ENCODE results near the gene SAP25.
A peak's percentile ranks its signal among the peaks of the same experiment; 100 is the strongest.

The SAP25 gene

DNA sequence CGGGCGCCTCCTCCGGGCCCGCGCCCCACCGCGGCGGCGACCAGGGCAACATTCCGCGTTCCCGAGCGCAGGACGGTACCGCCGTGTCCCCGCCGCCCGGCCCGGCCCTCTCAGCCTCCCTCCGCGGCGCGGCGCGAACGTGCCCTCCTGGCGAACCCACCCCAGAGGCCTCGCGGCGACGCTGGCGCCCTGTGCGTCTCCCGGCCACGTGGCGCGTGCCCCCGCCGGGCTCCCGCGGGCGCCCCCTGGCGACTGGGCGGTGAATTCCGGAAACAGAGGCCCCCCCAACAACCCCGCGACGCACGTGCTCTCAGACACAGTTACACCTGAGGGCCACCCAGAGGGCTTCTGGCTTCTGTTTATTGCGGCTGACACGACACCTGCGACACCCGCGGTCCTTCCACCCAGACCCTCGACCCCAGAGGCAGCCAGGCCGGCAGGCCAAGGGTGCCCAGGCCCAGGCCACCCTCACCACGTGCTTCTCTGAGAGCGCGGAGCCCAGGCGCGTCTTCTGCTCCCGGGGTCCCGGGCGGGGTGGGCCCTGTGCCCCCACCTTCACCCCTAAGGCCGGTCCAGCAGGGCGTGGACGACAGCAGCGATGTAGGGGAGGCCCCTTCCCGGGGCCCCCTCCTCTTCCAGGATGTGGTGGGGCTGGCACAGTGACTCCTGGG is at the start of gene SAP25:
Gene SAP25 (minus strand): TSS at position 210 of the 671 bp plus-strand sequence. CDS start 158 bp downstream, at position 52.
- DNase-seq (ENCODE audit: low read depth, low spot score), result peak; percentile 50

DNA sequence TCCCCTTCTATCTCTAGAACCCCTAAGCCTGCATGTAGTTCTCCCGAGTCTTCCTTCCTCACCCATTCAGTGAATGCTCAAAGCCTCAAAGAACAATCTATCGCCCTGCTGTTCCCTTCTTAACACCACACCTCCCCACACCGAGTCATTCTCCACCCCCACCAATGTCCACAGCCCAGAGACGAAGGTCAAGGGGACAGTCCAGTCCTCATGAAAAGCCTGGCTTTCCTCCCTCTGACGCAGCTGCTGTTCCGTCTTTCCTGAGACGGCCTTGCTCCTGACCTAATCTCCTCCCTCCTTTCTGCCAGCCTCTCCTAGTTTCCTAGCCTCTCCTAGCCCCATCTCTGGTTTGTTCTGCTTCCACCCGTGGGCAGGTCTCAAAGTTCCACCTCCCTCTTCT is 47.9 kb upstream of the SAP25 start:
- DNase-seq (ENCODE audit: low read depth, low spot score), result no peak

- no peak for DNase-seq (ENCODE audit: low read depth, low spot score)
Measured at GRCh38 chr7:100620804-100621203, 47.1 kb upstream of the SAP25 start.

GRCh38 chr7:100620239-100620638 is 46.5 kb upstream of the SAP25 start:
- no peak for DNase-seq (ENCODE audit: low read depth, low spot score)

DNA sequence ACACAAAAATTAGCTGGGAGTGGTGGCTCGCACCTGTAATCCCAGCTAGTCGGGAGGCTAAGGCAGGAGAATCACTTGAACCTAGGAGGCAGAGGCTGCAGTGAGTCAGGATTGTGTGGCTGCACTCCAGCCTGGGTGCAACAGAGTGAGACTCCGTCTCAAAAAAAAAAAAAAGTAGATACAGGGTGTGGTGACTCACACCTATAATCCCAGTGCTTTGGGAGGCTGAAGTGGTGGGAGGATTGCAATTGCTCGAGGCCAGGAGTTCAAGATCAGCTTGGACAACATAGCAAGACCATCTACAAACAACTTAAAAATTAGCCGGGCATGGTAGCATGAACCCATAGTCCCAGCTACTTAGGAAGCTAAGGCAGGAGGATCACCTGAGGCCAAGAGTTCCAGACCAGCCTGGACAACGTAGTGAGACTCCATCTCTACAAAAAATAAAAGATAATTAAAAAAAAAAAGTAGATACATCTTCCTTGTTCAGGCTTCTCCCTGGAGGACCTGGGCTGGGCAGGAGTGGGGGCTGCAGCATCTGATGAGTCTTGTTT is 40.7 kb upstream of the SAP25 start:
- DNase-seq (ENCODE audit: low read depth, low spot score), result no peak

DNA sequence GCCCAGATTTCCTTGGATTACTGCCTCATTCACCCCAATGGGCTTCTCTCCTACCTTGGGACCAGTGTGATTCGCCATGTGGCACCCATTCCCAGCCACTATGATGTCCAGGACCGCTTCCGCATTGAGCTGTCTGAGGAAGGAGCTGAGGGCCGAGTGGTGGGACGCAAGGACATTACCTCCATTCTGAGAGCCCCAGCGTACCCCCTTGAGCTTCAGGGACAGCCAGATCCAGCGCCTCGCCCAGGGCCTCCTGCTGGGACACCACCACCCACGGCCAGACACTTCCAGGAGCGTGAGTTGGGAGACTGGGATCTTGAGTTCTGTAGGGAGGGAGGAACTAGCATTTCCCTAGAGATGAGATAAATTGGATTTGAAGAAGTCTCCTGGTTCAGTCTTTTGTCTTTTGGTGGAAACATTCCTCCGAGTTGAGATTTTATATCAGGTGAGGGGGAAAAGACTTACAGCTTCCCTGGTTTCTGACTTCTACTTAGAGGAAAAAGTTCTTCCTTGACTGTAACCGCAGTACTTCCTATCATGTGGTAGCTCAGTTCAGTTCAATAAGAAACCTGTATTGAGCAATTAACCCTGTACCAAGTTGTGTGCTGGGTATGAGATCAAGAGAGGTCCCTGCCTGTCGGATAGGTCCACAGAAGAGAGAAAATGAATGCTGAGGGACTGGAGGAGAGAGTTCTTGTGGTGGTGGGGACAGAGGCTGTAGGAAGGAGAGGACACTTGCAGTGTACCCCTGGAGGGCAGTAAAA is 39.9 kb upstream of the SAP25 start:
- no peak for DNase-seq (ENCODE audit: low read depth, low spot score)

- peak; percentile 35 for DNase-seq (ENCODE audit: low read depth, low spot score)
Measured at GRCh38 chr7:100612730-100613390, 39.2 kb upstream of the SAP25 start.

- peak; percentile 100 for DNase-seq (ENCODE audit: low read depth, low spot score)
Measured at GRCh38 chr7:100611983-100612729, 38.5 kb upstream of the SAP25 start, which contains the start of gene MOSPD3. MOSPD3 (plus strand) TSS chr7:100612540; CDS start chr7:100612792, 252 bp downstream.

DNA sequence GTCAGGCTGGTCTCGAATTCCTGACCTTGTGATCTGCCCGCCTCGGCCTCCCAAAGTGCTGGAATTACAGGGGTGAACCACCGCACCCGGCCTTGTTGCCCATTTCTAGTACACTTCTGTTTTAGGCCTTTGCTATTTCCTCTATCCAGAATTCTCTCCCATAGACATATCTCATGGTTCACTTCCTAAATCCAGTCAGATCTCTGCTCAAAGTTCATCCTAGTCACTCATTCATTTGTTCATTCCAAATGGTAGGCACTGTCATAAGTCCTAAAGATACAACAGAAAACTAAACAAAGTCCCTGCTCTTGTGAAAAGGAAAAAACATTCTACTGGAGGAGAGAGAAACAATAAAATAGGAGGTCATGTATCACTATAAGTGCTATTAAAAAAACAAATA is 36.3 kb upstream of the SAP25 start:
- DNase-seq (ENCODE audit: low read depth, low spot score), result no peak

- no peak for DNase-seq (ENCODE audit: low read depth, low spot score)
Measured at GRCh38 chr7:100607111-100607510, 33.4 kb upstream of the SAP25 start.

- no peak for DNase-seq (ENCODE audit: low read depth, low spot score)
Measured at GRCh38 chr7:100606313-100606712, 32.6 kb upstream of the SAP25 start.

- peak; percentile 46 for DNase-seq (ENCODE audit: low read depth, low spot score)
Measured at GRCh38 chr7:100604976-100605911, 31.5 kb upstream of the SAP25 start.

GRCh38 chr7:100604028-100604975 is 30.6 kb upstream of the SAP25 start:
- peak; percentile 84 for DNase-seq (ENCODE audit: low read depth, low spot score)

DNA sequence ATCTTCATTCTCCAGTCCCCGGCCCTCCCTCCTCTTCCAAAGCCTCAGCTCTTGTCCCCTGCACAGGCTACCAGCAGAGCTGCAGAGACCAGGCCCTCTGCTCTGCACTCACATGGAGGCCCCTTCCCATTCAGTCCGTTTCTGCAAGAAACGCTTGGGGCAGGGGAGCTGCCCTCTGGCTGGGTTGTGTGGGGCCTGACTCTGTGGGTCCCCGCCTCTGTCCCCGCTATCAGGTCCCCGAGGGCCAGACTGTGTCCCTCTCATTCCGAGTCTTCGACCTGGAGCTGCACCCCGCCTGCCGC is 30.0 kb upstream of the SAP25 start:
- peak; percentile 73 for DNase-seq (ENCODE audit: low read depth, low spot score)

GRCh38 chr7:100602889-100603725 is 29.4 kb upstream of the SAP25 start:
- DNase-seq (ENCODE audit: low read depth, low spot score), result peak; percentile 79

DNA sequence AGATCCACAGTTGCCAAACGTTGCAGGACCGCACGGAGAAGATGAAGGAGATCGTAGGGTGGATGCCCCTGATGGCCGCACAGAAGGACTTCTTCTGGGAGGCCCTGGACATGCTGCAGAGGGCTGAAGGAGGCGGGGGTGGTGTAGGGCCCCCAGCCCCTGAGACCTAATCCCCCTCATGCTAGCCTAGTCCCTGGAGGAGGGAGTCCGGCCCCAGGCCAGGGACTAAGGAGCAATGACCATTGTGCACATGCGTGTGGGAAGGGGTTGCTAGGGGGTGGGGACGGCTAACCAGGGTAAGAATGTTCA is 27.0 kb upstream of the SAP25 start:
- DNase-seq (ENCODE audit: low read depth, low spot score), result no peak

- DNase-seq (ENCODE audit: low read depth, low spot score), result no peak
Measured at GRCh38 chr7:100599911-100600729, 26.4 kb upstream of the SAP25 start.

- no peak for DNase-seq (ENCODE audit: low read depth, low spot score)
Measured at GRCh38 chr7:100598425-100598824, 24.7 kb upstream of the SAP25 start.
